NK-92 (cell line): Measurements from ENCODE around the gene ZNF598.
"Not testable (repeated sequence)": the region's sequence is repeated elsewhere in the genome, so short reads cannot be mapped to it uniquely, and the experiment has no call there.

Source experiments
- DNase-seq: peaks from one replicate; lab custom pipeline; 2025; ENCODE audit not compliant: unreplicated experiment; lab: John Stamatoyannopoulos, UW

ZNF598 gene

DNA sequence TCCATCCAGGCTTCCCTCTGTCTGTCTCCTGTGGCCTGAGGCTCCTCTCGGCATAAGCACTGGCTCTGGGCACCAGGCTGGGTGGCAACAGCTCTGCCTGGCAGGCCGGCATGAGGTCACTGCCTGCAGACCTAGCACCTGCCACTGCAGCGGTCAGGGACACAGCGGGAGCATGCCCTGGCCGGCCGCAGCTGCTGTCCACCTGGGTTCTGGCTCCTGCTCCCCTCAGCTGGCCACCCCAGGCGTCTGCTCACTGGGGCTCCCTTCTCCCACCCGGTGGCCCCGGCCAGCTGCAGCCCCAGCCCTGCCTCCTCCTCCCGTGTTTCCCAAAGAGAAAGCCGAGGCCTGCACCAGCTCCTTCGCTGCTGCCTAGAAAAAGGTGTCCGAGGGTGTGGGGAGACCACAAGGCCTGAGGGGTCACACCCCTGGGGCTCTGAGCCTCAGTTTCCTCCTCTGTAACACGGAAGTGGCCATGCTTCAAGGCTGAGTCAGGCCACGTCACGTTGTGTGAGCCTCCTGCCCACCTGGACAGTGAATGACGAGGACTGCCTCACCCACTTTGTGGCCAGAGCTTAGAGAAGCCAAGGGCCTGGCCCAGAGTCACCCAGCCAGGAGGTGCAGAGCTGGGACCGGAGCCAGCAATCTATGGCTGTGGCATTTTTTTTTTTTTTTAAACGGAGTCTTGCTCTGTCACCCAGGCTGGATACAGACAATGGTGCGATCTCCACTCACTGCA is 31.3 kb upstream of the ZNF598 start:
- no peak for DNase-seq

DNA sequence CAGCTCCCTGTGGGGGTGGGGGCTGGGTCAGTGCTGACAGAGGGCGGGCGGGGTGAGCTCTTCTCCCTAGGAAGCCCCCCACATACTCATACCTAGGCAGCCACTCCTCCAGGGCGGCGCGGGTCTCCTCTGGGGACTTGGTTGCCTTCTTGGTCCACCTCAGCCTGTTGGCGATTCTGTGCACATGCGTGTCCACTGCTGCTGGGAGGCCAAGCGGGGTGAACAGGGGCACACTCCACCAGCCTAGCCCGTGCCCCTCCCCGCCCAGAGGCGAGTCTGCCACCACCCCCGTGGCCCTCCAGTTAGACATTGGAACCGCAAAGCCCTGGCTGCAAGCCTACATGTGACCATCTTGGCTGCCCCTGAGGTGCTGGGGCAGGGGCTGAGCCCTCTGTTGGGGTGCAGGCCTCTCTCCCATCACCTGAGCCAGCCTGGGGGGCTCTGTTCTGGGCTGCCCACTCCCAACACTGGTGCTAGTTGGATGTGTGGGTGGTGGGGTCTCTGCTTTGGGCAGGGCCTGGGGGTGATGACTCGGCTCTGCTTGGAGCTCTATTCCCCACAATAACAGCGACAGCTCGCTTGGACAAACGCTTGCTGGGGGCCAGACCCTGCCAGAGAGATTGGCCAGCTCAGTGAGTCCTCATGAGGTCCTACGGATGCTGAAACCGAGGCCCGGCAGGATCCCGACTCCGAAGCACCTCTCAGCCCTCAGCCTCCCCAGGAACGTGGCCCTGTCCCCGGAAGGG is 30.6 kb upstream of the ZNF598 start:
- no peak for DNase-seq

DNA sequence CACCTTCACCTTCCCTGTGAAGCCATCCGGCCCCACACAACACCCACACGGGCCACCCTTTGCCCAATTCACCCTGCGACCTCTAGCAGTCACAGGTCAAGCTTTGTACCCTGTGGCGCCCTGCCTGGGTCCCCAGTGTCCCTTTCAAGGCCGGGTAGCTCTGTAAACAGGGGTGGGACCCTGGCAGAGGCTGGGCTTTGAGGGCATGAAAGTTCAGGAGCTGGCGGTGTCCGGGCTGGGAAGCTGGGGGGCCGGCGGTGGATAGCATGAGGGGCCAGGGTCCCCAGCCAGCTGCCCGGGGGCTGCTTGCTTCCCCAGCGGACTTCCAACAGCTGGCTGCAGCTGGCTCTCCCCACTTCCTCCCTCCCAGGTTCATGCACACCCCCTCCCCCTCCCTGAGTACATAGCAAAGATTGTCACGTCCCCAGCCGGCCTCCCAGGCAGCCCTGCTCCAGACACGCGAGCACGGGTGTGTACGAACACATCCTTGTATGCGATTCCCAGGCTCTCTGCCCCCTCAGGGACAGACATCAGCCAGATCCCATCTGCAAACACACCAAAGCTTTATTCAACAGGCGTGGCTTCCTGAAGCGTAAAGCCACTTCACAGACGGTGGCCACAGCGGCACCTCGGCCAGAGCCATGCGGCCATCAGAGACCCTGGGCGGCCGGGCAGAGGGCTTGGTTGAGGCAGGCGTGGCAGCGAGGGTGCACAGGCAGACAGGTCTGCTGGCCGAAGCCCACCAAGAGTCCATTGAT is 29.8 kb upstream of the ZNF598 start:
- no peak for DNase-seq

DNA sequence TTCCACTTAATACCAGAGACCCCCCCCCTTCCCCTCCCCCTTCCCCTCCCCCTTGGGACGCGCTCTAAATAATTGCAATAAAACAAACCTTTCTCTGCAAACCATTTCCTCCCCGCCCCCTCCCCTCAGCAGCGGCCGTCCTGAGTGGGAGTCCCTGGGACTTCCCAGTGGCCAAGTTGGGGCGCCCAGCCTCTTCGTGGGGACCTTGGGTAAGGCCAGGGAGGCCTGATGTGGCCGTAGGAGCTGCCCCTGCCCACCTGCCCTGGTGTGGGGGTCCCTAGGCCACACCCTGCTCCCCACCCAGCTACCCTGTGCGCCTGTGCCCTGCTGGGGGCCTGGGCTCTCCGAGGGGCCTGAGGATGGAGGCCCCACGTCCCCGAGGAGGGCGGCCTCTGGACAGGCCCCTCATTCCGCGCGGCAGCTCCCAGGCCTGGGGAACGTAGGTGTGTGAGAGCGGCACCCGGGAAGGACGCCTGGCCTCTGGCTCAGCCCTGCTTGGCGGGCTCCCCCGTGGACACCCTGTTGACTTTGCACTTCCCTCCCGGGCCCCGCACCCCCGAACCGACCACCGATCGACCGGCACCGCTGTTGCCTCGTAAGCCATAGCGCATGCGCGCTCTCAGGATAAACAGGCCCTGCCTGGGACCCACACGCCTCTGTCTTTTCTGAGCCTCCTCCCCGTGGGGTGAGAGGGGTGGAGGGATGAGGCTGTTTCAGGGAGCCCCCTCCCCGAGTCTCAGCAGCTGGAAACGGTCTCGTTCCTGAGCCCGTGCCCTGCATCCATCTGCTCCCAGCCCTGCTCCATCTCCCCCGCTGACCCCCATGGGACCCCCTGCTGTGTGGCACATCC is 29.0 kb upstream of the ZNF598 start:
- no peak for DNase-seq

DNA sequence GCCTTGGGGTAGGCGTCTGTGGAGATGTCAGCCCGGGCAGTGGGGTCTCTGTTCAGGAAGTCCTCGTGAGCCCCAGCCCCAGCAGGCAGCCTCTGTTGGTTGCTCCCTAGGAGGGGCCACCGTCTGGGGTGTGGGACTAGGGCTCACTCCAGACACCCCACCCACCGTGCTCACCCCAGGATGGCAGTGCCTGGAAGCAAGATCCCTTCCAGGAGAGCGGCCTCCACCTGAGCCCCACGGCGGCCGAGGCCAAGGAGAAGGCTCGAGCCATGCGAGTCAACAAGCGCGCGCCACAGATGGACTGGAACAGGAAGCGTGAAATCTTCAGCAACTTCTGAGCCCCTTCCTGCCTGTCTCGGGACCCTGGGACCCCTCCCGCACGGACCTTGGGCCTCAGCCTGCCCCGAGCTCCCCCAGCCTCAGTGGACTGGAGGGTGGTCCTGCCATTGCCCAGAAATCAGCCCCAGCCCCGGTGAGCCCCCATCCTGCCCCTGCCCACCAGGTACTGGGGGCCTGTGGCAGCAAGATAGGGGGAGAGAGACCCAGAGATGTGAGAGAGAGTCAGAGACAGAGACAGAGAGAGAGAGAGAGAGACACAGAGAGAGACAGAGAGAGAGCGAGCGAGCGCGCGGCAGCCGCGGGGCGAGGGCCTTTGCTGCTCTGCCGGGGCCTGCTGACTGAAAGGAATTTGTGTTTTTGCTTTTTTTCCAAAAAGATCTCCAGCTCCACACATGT is 28.2 kb upstream of the ZNF598 start:
- DNase-seq, result no peak

DNA sequence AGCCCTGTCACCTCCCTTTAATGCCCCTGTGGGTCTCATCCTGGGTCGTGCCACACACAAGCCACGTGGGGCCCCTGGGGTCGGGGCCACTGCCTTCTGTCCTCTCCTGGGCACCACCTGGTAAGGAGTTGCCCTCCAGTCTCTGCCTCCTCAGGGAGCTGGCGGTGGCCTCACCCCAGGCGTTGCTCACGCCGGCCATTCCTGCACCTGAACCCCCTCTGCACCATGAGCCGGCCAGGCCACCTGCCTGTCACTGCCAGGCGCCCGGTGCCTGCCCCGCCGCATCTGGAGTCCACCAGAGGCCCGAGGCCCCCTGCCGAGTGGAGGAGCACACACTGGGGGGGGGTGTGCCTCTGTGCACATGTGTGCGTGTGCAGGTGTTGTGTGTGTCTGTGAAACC is 27.5 kb upstream of the ZNF598 start:
- DNase-seq, result no peak

DNA sequence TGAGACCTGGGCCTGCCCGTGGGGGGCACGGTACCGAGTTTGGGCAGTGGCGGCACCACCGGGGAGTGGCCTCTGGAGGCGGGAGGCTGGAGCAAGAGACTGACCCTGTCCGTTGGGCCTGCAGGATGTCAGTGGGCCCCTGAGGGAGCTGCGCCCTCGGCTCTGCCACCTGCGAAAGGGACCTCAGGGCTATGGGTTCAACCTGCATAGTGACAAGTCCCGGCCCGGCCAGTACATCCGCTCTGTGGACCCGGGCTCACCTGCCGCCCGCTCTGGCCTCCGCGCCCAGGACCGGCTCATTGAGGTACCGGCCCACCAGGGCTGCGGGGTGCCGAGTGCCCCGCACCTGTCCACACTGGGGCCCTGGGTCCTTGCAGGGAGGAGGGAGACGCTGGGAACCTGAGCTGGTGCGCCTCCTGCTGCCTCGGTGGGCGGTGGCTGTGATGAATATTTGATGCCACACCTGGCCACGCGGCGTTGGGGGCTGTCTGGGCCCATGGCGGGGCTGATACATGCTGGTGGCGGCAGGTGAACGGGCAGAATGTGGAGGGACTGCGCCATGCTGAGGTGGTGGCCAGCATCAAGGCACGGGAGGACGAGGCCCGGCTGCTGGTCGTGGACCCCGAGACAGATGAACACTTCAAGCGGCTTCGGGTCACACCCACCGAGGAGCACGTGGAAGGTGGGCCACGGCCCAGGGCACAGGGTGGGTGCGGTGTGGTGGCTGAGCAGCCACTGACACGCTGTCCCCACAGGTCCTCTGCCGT is 26.8 kb upstream of the ZNF598 start:
- no peak for DNase-seq

DNA sequence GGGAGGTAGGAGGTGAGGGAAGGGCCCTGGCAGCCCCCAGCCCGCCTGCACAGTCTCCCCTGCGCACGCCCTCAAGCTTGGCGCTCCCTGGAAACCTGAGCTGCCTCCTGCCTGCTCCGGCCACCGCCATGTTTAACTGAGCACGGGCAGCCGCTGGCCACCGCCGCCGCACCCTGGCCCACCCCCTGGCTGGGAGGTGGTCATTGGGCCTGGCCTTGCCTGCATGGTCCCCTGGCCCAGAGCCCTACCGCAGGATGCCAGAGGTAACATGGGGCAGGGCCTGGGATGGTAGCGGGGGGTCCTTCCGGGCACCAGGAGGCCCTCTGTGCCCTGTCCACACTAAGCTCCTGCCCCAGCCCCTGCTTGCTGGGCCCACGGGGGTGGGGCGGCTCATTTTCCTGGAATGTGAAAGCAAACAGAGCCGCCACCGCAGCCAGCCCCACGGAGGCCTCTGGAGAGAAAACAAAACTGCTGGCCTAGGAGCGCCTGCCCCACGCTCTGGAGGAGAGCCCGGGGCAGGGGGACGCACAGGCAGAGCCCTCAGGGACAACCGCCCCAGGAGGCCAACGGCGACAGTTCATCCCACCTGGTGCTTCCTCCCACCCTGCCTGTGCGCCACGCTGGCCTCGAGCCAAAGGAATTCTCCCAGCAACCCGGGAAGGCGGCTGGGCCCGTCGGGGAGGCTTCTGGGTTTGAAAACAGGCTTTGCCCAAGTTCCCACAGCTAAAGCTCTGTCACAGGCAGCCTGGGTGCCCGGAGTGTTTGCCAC is 26.0 kb upstream of the ZNF598 start:
- no peak for DNase-seq

DNA sequence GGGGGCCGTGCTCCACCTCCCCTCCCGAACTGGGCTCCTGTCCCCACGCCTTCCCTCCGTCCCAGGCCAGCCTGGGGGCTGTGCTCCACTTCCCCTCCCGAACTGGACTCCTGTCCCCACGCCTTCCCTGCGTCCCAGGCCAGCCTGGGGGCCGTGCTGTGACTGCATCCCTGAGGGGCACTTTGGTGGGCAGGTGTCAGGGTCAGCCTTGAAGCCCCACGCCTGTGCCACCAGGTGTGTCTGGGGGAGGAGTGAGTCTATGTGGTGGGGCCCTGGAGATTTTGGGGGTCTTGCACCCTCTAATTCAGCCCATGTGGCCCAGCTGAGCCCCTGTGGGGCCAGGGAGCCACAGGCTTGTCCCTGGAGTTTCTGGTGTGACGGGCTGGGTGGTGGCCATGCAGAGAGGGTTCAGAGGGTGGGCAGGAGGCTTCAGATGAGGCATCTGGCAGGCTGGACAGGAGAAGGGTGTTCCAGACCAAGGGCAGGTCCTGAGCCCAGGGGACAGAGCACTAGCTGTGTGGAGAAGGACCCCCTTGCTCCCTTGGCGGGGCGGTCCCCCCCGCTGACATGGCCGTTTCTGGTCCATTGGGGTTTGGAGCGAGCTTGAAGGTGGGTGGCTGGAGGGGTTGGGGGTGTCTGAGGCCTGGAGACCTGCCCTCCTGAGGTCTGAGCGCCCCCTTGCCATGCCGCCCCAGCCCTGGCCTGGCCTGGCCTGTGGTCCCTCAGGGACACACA is 25.2 kb upstream of the ZNF598 start:
- DNase-seq, result no peak

DNA sequence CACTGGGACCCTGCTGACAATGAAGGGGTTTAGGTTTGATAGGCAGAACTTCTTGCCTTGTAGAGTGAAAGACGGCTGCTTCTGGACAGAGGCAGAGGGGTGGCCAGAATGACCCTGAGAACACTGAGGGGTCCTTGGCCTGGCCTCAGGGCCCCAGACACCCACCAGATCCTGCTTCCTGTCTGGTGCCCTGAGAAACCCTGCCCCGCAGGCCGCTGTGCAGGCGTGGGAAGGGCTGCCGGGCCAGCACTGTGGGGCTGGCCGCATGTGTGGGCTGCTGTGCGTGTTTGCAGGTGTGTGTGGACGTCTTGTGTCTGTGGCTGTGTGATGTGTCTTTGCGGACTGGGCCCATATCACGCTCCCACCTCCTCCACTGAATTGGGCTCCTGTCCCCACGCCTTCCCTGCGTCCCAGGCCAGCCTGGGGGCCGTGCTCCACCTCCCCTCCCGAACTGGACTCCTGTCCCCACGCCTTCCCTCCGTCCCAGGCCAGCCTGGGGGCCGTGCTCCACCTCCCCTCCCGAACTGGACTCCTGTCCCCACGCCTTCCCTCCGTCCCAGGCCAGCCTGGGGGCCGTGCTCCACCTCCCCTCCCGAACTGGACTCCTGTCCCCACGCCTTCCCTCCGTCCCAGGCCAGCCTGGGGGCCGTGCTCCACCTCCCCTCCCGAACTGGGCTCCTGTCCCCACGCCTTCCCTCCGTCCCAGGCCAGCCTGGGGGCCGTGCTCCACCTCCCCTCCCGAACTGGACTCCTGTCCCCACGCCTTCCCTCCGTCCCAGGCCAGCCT is 24.5 kb upstream of the ZNF598 start:
- DNase-seq, result not testable (repeated sequence)

DNA sequence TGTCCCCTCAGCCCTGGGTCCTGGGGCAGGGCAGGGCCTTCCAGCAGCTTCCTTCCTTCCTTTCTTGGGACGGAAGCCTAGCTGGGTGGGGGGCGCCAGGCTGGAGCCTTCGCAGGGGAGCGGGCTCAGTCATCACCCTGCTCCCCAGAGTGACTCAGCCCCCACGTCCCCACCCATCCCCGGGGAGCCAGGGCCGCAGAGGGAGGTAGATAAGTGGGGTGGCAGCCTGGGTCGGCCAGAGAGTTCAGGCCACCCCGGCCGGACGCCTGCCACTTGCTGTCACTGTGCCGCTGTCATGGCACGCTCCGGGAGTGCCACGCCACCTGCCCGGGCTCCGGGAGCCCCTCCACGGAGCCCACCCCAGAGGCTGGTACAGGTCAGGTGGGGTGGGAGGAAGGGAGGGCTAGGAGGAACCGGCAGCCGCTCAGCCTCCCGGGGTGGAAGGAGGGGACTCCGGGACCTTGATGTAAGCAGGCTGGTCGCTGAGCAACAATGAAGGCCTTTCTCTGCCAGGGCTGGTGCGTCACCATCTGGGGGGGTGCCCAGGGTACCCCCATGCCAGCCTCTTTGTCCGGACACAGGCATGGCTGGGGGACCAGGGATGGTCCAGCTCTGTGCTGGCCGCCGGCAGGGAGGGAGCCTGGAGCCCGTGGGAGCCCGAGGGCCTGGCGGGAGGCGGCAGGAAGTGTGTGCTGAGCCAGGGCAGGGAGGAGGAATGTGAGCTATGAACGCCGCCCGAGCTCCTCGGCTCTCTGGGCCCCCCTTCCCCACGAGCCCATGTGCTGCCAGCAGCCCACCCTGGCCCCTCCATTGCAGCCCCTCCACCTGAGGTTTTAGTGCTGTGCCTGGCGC is 23.7 kb upstream of the ZNF598 start:
- DNase-seq, result no peak

DNA sequence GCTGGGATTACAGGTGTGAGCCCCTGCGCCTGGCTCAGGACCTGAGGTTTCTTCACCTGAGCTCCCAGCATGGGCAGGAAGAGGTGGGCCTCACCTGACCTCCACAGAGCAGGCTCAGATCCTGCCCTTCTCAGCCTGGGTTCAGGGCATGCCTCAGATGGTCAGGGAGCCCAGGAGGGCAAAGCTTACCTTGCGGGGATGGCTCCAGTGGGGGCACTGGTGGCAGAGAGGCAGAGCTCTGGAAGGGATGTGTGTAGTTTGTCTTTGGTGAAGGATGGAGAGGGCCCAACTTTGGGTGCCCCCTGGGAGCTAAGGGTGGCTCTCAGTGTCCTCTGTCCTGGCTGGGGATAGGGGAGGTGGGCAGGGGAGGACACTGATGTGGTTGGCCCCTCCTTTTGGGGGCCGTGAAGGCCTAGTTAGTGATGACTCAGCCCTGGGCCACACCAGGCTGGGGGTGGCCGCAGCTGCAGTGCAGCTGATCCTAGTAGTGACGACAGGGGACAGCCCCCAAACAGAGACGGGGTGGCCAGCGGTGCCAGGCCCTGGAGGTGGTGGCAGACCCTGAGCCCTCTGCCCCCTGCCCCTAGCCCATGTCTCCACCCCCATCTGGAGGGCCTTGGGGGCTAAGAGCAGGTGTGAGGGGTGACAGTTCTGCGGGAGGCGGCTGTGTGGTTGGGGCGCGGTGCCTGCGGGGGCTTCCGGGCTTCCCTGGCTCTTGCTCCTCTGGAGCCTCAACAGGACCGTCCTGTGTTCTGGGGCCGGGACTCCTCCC is 22.9 kb upstream of the ZNF598 start:
- DNase-seq, result no peak

DNA sequence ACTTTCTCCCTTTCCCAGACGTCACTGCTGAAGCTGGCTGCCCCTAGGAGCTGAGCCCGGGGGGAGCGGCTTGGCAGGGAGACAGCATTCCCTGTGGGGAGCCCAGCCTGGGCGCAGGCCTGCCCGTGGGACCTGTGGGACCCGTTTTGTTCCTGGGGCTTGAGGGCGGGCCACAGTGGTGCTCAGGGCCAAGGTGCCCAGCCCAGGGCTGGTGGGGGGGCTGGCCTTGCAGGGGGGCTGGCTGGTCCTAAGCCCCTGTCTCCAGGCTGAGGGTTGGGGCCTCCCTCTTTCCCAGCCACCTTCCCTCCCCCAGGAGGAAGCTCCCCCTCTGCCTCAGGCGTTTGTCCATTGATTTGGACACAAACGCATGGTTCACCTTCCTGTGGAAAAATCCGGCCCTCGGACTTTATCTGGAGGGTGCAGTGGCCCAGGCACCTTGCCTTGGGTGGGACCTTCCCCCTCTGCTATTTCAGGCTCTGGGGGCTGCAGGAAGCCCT is 21.5 kb upstream of the ZNF598 start:
- DNase-seq, result no peak

DNA sequence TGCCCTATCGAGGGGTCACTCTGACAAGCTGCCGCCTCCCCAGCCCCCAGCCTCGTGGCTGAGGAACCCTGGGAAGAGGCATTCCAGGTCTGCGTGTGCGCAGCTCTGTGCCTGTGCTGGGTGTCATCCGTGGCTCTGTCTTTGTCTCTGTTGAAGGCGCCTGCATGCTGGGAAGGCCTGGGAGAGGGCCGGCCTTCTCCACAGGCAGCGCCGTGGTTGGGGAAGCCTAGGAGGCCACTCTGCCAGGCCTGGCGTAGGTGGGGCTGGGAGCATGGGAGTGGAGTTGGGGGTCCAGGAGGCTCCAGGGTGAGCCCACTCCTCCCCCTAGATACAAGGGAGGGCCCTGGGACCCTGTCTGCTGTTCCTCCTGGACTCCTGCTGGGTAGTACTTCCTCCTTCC is 20.4 kb upstream of the ZNF598 start:
- DNase-seq, result no peak

DNA sequence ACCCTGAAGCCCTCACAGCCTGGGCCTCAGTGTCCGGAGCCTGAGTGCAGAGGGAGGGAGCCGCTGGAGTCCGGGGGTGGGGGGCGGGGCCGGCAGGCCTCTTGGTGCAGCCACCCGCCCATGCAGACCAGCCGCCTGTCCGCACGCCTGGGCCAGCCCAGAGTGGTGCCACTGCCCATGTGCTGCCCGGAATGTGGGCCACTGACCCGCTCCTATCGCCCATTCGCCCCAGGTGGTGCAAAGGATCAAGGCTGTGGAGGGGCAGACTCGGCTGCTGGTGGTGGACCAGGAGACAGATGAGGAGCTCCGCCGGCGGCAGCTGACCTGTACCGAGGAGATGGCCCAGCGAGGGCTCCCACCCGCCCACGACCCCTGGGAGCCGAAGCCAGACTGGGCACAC is 19.7 kb upstream of the ZNF598 start:
- DNase-seq, result no peak
